ENCODE results near the gene KRT15. TPM values are rescaled to one million over a fixed set of nuclear protein-coding genes. Genes with fewer than 3 reads are reported as not detected.

Gene KRT15
- total RNA-seq, 1 donor from 2014 or later: 0.79 TPM

GRCh38 chr17:41511716-41512115 lies 7.0 kb downstream of the KRT15 start:
- Mint-ChIP-seq H3K4me3 (ENCODE audit: unreplicated experiment) (no peak overlapping the region), H3K4me1 (ENCODE audit: low read depth, unreplicated experiment) (no peaks in the 10 kb centered on the region), H3K27me3 (ENCODE audit: low read depth, unreplicated experiment) (peaks cover 20% of the 10 kb centered on the region), H3K27ac (ENCODE audit: unreplicated experiment) (no peak overlapping the region), H3K36me3 (ENCODE audit: low read depth, unreplicated experiment) (peaks cover 2% of the 10 kb centered on the region), H3K9me3 (ENCODE audit: unreplicated experiment) (peaks cover 2% of the 10 kb centered on the region)
- Histone ChIP-seq H4K20me1 (ENCODE audit: insufficient read depth, low read length) (no peaks in the 10 kb centered on the region), H3K36me3 (ENCODE audit: insufficient read depth, low read length) (no peaks in the 10 kb centered on the region), H3K4me3 (ENCODE audit: insufficient read depth, low read depth, low read length) (no peak overlapping the region), H3K27me3 (ENCODE audit: insufficient read depth, low read length) (no peaks in the 10 kb centered on the region), H3K79me2 (ENCODE audit: insufficient read depth, low read length) (no peaks in the 10 kb centered on the region), H3K9me3 (ENCODE audit: insufficient read depth, low read depth, low read length) (no peaks in the 10 kb centered on the region), H3K27ac (ENCODE audit: low read depth, low read length) (no peak overlapping the region), H3K4me1 (ENCODE audit: insufficient read depth, low read length) (no peaks in the 10 kb centered on the region), H3K4me2 (ENCODE audit: low read length) (no peak overlapping the region), H3K9ac (ENCODE audit: low read length) (no peak overlapping the region), H2AFZ (ENCODE audit: low read depth, low read length) (no peak overlapping the region)
- DNase-seq (ENCODE audit: low read depth) (no peak), FAIRE-seq (no peak)
- no peak for TF ChIP-seq EZH2 (IDR thresholded peaks at IDR 0.05; ENCODE audit: insufficient read depth, low read length)
- TF ChIP-seq CTCF (IDR thresholded peaks at IDR 0.05; ENCODE audit: insufficient read depth, low read depth, low read length): no peak

- H3K9me3 ChIP-seq (ENCODE audit: insufficient read depth, low read depth, low read length): no peaks in the 10 kb centered on the region
- peaks cover 2% of the 10 kb centered on the region for H3K9me3 Mint-ChIP-seq (ENCODE audit: unreplicated experiment)
- H4K20me1 ChIP-seq (ENCODE audit: insufficient read depth, low read length): no peaks in the 10 kb centered on the region
- no peaks in the 10 kb centered on the region for H3K27me3 ChIP-seq (ENCODE audit: insufficient read depth, low read length)
- DNase-seq (ENCODE audit: low read depth): no peak
- no peaks in the 10 kb centered on the region for H3K4me1 ChIP-seq (ENCODE audit: insufficient read depth, low read length)
- no peak overlapping the region for H3K4me2 ChIP-seq (ENCODE audit: low read length)
- H3K4me3 Mint-ChIP-seq (ENCODE audit: unreplicated experiment): no peak overlapping the region
- no peak for TF ChIP-seq CTCF (IDR thresholded peaks at IDR 0.05; ENCODE audit: insufficient read depth, low read depth, low read length)
- no peak for TF ChIP-seq EZH2 (IDR thresholded peaks at IDR 0.05; ENCODE audit: insufficient read depth, low read length)
- H2AFZ ChIP-seq (ENCODE audit: low read depth, low read length): no peak overlapping the region
- peaks cover 24% of the 10 kb centered on the region for H3K27me3 Mint-ChIP-seq (ENCODE audit: low read depth, unreplicated experiment)
- no peak for FAIRE-seq
- no peak overlapping the region for H3K27ac Mint-ChIP-seq (ENCODE audit: unreplicated experiment)
- H3K27ac ChIP-seq (ENCODE audit: low read depth, low read length): no peak overlapping the region
- no peak overlapping the region for H3K9ac ChIP-seq (ENCODE audit: low read length)
- H3K36me3 Mint-ChIP-seq (ENCODE audit: low read depth, unreplicated experiment): peaks cover 2% of the 10 kb centered on the region
- no peak overlapping the region for H3K4me3 ChIP-seq (ENCODE audit: insufficient read depth, low read depth, low read length)
- H3K36me3 ChIP-seq (ENCODE audit: insufficient read depth, low read length): no peaks in the 10 kb centered on the region
- H3K79me2 ChIP-seq (ENCODE audit: insufficient read depth, low read length): no peaks in the 10 kb centered on the region
- H3K4me1 Mint-ChIP-seq (ENCODE audit: low read depth, unreplicated experiment): no peaks in the 10 kb centered on the region
Measured at GRCh38 chr17:41511116-41511515, 7.6 kb downstream of the KRT15 start.

GRCh38 chr17:41510251-41511065 lies 8.2 kb downstream of the KRT15 start:
- DNase-seq (ENCODE audit: low read depth): no peak
- Histone ChIP-seq H3K27ac (ENCODE audit: low read depth, low read length) (no peak overlapping the region), H2AFZ (ENCODE audit: low read depth, low read length) (no peak overlapping the region), H3K9me3 (ENCODE audit: insufficient read depth, low read depth, low read length) (no peaks in the 10 kb centered on the region), H3K9ac (ENCODE audit: low read length) (no peak overlapping the region), H3K27me3 (ENCODE audit: insufficient read depth, low read length) (no peaks in the 10 kb centered on the region), H3K36me3 (ENCODE audit: insufficient read depth, low read length) (no peaks in the 10 kb centered on the region), H3K4me3 (ENCODE audit: insufficient read depth, low read depth, low read length) (no peak overlapping the region), H3K4me2 (ENCODE audit: low read length) (no peak overlapping the region), H3K79me2 (ENCODE audit: insufficient read depth, low read length) (no peaks in the 10 kb centered on the region), H3K4me1 (ENCODE audit: insufficient read depth, low read length) (no peaks in the 10 kb centered on the region), H4K20me1 (ENCODE audit: insufficient read depth, low read length) (no peaks in the 10 kb centered on the region)
- peaks cover 26% of the 10 kb centered on the region for H3K27me3 Mint-ChIP-seq (ENCODE audit: low read depth, unreplicated experiment)
- no peak overlapping the region for H3K27ac Mint-ChIP-seq (ENCODE audit: unreplicated experiment)
- H3K9me3 Mint-ChIP-seq (ENCODE audit: unreplicated experiment): peaks cover 2% of the 10 kb centered on the region
- no peak for FAIRE-seq
- peaks cover 2% of the 10 kb centered on the region for H3K36me3 Mint-ChIP-seq (ENCODE audit: low read depth, unreplicated experiment)
- H3K4me1 Mint-ChIP-seq (ENCODE audit: low read depth, unreplicated experiment): no peaks in the 10 kb centered on the region
- H3K4me3 Mint-ChIP-seq (ENCODE audit: unreplicated experiment): no peak overlapping the region
- TF ChIP-seq EZH2 (IDR thresholded peaks at IDR 0.05; ENCODE audit: insufficient read depth, low read length) (no peak), CTCF (IDR thresholded peaks at IDR 0.05; ENCODE audit: insufficient read depth, low read depth, low read length) (no peak)

All from astrocyte (in vitro differentiated cells and primary cell).